HG03469 (cell line): Measurements from ENCODE around the gene MKKS.

Source experiments
- ATAC-seq: cut with Tn5 transposase; IDR thresholded peaks from one replicate; pipeline ENCODE4 v1.9.1; 2021; ENCODE audit warnings: mild to moderate bottlenecking, moderate library complexity, moderate number of reproducible peaks; ENCODE audit not compliant: unreplicated experiment

Gene MKKS

GRCh38 chr20:10433623-10434466, at the start of gene MKKS:
MKKS (minus strand) TSS chr20:10434222; CDS start chr20:10413514, 20,708 bp downstream.
- peak; percentile 38 for ATAC-seq

- ATAC-seq, result no peak
These were observed 49.7 kb upstream of the MKKS start for GRCh38 chr20:10483691-10484090.

GRCh38 chr20:10481676-10482075, 47.7 kb upstream of the MKKS start:
- ATAC-seq, result no peak

GRCh38 chr20:10478930-10479329, 44.9 kb upstream of the MKKS start:
- no peak for ATAC-seq

- peak; percentile 64 for ATAC-seq
These were observed 44.2 kb upstream of the MKKS start for GRCh38 chr20:10478205-10478604.

- ATAC-seq, result peak; percentile 65
These were observed 42.3 kb upstream of the MKKS start for GRCh38 chr20:10476319-10476724.

GRCh38 chr20:10475225-10475624, 41.2 kb upstream of the MKKS start:
- ATAC-seq, result no peak

GRCh38 chr20:10474606-10475184, 40.7 kb upstream of the MKKS start:
- no peak for ATAC-seq

GRCh38 chr20:10472871-10473270, 38.8 kb upstream of the MKKS start:
- ATAC-seq, result no peak

- ATAC-seq, result no peak
These were observed 36.3 kb upstream of the MKKS start for GRCh38 chr20:10470276-10470675.

GRCh38 chr20:10469599-10469998, 35.6 kb upstream of the MKKS start:
- ATAC-seq, result no peak

- ATAC-seq, result no peak
These were observed 35.0 kb upstream of the MKKS start for GRCh38 chr20:10469056-10469455.

GRCh38 chr20:10468340-10468845, 34.4 kb upstream of the MKKS start:
- no peak for ATAC-seq

- no peak for ATAC-seq
These were observed 33.8 kb upstream of the MKKS start for GRCh38 chr20:10467681-10468339.

GRCh38 chr20:10466855-10467254, 32.8 kb upstream of the MKKS start:
- no peak for ATAC-seq

- ATAC-seq, result no peak
These were observed 32.3 kb upstream of the MKKS start for GRCh38 chr20:10466325-10466724.

GRCh38 chr20:10465135-10465534, 31.1 kb upstream of the MKKS start:
- no peak for ATAC-seq

- ATAC-seq, result no peak
These were observed 29.6 kb upstream of the MKKS start for GRCh38 chr20:10463622-10464021.

GRCh38 chr20:10462516-10462915, 28.5 kb upstream of the MKKS start:
- no peak for ATAC-seq

GRCh38 chr20:10461495-10461894, 27.5 kb upstream of the MKKS start:
- no peak for ATAC-seq

- ATAC-seq, result no peak
These were observed 20.2 kb upstream of the MKKS start for GRCh38 chr20:10454151-10454750.
